ENCODE measurements around the gene SAP130. TPM values are rescaled to one million over a fixed set of nuclear protein-coding genes. Genes with fewer than 3 reads are reported as not detected.

Gene SAP130
- total RNA-seq, 1 experiment from 2014 or later, result 45.6 TPM

- no peaks in the 10 kb centered on the region for H4K20me1 ChIP-seq (ENCODE audit: control insufficient read depth, insufficient read depth, insufficient read length)
- no CpG with 5 or more reads among the region's 2 CpGs for WGBS (ENCODE audit: extremely low coverage, insufficient read length, low lambda C conversion rate)
- H2BK120ac ChIP-seq (ENCODE audit: low read depth, low read length, poor library complexity, severe bottlenecking), result no peak overlapping the region
- no peaks in the 10 kb centered on the region for H3K27me3 Mint-ChIP-seq (ENCODE audit: low read depth)
- no peaks in the 10 kb centered on the region for H3K79me1 ChIP-seq (ENCODE audit: insufficient read depth, low read depth, low read length, poor library complexity, severe bottlenecking)
- H2BK5ac ChIP-seq (ENCODE audit: insufficient read length, low read length), result no peak overlapping the region
- no peak overlapping the region for H3K56ac ChIP-seq (ENCODE audit: insufficient read length, low read depth, low read length)
- no peak overlapping the region for H2AFZ ChIP-seq (ENCODE audit: low read length)
- no peak for DNase-seq
- H3K36me3 Mint-ChIP-seq (ENCODE audit: insufficient read depth in 1 of 3, low read depth in 3 of 3), result peaks cover 19 to 47% (median 34%) of the 10 kb centered on the region in 3 experiments
- H4K91ac ChIP-seq (ENCODE audit: insufficient read length, low read depth, low read length), result no peak overlapping the region
- H2AK5ac ChIP-seq (ENCODE audit: insufficient read length, low read length), result no peak overlapping the region
- H3K9ac ChIP-seq (ENCODE audit: extremely low read depth, insufficient read length, low read length), result no peak overlapping the region
- H3K23me2 ChIP-seq (ENCODE audit: insufficient read length, low read depth, low read length, poor library complexity, severe bottlenecking), result no peaks in the 10 kb centered on the region
- no peak overlapping the region for H3K4me2 ChIP-seq (ENCODE audit: insufficient read depth, insufficient read length, low read length)
- no peak overlapping the region for H2BK15ac ChIP-seq (ENCODE audit: low read depth, low read length)
- no peaks in the 10 kb centered on the region for H3K9me3 Mint-ChIP-seq
- H3K79me2 ChIP-seq (ENCODE audit: insufficient read depth, low read length), result no peaks in the 10 kb centered on the region
- H2BK12ac ChIP-seq (ENCODE audit: insufficient read length, low read depth, low read length), result no peak overlapping the region
- H4K8ac ChIP-seq (replicated peaks; ENCODE audit: insufficient read length, low read depth, low read length), result no peak overlapping the region
- no peak overlapping the region for H3K27ac ChIP-seq (ENCODE audit: insufficient read length, low read depth, low read length)
- TF ChIP-seq, protein P1, sequence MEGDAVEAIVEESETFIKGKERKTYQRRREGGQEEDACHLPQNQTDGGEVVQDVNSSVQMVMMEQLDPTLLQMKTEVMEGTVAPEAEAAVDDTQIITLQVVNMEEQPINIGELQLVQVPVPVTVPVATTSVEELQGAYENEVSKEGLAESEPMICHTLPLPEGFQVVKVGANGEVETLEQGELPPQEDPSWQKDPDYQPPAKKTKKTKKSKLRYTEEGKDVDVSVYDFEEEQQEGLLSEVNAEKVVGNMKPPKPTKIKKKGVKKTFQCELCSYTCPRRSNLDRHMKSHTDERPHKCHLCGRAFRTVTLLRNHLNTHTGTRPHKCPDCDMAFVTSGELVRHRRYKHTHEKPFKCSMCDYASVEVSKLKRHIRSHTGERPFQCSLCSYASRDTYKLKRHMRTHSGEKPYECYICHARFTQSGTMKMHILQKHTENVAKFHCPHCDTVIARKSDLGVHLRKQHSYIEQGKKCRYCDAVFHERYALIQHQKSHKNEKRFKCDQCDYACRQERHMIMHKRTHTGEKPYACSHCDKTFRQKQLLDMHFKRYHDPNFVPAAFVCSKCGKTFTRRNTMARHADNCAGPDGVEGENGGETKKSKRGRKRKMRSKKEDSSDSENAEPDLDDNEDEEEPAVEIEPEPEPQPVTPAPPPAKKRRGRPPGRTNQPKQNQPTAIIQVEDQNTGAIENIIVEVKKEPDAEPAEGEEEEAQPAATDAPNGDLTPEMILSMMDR (conservative IDR thresholded peaks at IDR 0.05), result no peak
- no peaks in the 10 kb centered on the region for H3K4me1 ChIP-seq (ENCODE audit: insufficient read depth, low read length)
- no peak overlapping the region for H3K23ac ChIP-seq (ENCODE audit: insufficient read length, low read depth, low read length)
- H3K27ac Mint-ChIP-seq, result no peak overlapping the region
- no peak overlapping the region for H3K18ac ChIP-seq (ENCODE audit: insufficient read length, low read depth, low read length)
- H3K9me3 ChIP-seq (ENCODE audit: control insufficient read depth, low read depth, low read length), result no peaks in the 10 kb centered on the region
- no peak overlapping the region for H3K14ac ChIP-seq (ENCODE audit: insufficient read depth, low read length)
- H2BK20ac ChIP-seq (ENCODE audit: low read depth, low read length, poor library complexity, severe bottlenecking), result no peak overlapping the region
- no peak overlapping the region for H3T11ph ChIP-seq (ENCODE audit: low read length)
- H4K5ac ChIP-seq (ENCODE audit: insufficient read length, low read depth, low read length), result no peak overlapping the region
- no peak overlapping the region for H3K4ac ChIP-seq (ENCODE audit: low read depth, low read length)
- no peaks in the 10 kb centered on the region for H3K4me1 Mint-ChIP-seq
- no peaks in the 10 kb centered on the region for H3K27me3 ChIP-seq (ENCODE audit: insufficient read depth, low read length)
- H3K4me3 Mint-ChIP-seq, result no peak overlapping the region
Observed at GRCh38 chr2:127953849-127954248, 74.0 kb downstream of the SAP130 start.

Data from H9 (cell line).